HG02798 (cell line): ENCODE results near the gene ILRUN.
"Not testable (repeated sequence)": the region's sequence is repeated elsewhere in the genome, so short reads cannot be mapped to it uniquely, and the experiment has no call there.

Experiments used
- ATAC-seq: cut with Tn5 transposase; IDR thresholded peaks from one replicate; pipeline ENCODE4 v1.9.1; 2021; ENCODE audit warnings: mild to moderate bottlenecking; ENCODE audit not compliant: unreplicated experiment, poor library complexity

The ILRUN gene

DNA sequence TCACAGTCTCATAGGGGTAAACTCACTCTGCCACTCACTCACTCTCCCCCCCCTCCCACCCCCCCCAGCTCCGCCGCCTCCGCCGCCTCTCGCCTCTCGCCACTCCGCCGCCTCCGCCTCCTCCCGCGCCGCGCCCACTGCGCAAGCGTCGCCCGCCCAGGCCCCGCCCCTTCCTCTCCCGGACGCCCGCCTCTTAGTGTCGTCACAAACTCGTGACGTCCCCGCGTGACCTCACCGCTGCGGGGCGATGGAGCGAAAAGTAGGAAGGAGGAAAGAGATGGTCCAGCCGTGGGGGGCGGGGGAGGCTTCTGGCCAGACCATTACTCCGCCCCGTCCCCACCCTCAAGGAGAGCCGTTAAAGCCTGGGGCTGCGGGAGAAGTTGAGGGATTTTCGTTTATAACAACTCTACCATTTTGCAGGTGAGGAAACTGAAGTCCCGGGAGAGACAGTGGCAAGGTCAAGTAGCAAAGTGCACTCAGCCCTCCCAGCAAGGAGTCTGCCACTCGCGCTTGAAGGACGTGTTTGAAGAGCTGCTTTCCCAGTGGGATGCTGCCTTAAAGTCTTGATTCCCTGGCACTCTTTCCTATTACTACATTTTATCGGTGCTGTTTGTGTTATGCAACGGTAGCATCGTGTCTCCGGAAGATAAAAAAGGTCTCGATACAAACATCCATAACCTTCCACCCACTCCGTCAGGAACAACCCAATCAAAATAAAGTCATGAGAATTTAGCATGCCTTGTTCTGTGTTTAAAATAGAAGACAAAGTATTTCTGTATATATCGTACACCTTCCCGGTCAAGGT, at the start of gene ILRUN:
Gene ILRUN, minus strand, starts transcription at position 29 of the 805 bp plus-strand sequence. CDS start 164 bp downstream, outside the sequence.
- peak; percentile 88 for ATAC-seq

DNA sequence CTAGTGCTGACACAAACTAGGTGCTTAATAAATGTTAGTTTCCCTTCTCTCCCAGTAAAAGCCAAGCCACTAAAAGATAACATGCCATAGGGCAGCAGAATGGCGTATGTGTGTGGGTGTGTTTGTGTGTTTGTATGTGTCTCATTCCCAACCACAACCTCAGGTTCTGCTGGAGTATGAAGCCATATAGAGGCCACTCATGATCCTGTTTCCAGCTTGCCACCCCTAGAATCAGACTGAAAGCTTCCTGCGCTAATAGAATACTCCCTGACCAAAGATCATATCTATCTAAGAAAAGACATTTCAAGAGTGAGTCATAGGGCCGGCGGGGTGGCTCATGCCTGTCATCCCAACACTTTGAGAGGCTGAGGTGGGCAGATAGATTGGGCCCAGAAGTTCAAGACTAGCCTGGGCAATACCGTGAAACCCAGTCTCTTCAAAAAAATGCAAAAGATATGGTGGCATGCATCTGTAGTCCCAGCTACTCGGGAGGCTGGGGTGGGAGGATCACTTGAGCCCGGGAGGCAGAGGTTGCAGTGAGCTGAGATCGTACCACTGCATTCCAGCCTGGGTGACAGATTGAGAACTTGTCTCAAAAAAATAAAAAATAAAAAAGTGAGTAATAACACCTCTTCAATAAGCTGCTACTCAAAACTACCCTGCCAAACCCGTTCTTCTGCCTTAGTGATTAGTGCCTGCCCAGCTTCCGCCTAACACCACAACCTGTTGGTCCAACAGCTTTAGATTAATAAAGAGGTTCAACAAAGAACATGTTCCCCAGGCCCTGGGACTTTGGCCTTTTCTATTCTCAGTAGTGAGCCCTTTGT, 48.9 kb upstream of the ILRUN start:
- no peak for ATAC-seq

- ATAC-seq: not testable (repeated sequence)
Observed at GRCh38 chr6:34744294-34744647, 47.7 kb upstream of the ILRUN start.

DNA sequence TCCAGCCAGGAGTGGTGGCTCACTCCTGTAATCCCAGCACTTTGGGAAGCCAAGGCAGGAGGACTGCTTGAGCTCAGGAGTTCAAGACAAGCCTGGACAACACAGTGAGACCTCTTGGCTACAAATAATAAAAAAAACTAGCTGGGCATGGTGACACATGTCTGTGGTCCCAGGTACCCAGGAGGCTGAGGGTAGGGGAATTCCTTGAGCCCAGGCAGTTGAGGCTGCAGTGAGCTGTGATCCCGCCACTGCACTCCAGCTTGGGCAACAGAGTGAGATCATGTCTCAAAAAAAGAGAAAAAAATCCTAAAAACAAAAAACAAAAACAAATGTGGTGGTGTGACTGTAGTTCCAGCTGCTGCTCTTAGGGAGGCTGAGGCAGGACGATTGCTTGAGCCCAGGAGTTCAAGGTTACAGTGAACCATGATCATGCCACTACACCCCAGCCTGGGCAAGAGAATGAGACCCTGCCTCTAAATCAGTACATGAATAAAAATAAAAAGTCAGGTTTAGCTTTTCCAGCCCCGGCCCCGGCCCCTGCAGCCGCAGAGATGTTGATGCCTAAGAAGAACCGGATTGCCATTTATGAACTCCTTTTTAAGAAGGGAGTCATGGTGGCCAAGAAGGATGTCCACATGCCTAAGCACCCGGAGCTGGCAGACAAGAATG, 47.2 kb upstream of the ILRUN start:
- no peak for ATAC-seq

- no peak for ATAC-seq
Observed at GRCh38 chr6:34742094-34742493, 45.5 kb upstream of the ILRUN start.

- no peak for ATAC-seq
Observed at GRCh38 chr6:34736823-34737222, 40.3 kb upstream of the ILRUN start.

DNA sequence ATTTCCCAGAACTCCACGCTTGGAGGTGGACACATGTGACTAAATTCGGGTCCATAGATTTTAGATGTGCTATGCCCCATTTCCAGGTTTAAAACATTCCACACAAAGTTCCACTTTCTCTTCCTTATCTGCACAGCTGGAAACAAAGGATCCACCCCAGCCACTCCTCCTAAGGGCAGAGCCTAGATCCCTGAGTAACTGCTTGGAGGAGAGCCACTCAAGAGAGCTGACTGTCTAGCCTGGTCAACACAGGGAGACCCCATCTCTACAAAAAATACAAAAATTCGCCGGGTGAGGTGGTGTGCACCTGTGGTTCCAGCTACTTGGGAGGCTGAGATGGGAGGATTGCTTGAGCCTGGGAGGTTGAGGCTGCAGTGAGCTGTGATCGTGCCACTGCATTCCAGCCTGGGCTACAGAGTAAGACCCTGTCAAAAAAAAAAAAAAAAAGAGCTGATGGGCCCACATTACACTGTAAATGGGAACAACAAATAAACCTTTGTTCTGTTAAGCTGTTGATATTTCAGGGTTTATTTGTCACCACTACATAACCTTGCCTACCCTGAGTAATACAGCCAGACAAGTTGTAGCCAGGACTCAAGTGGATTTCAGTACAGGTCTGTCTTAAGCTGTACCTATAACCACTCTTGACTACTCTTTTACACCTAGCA, 35.0 kb upstream of the ILRUN start:
- no peak for ATAC-seq

- ATAC-seq: no peak
Observed at GRCh38 chr6:34729631-34730470, 33.3 kb upstream of the ILRUN start.

DNA sequence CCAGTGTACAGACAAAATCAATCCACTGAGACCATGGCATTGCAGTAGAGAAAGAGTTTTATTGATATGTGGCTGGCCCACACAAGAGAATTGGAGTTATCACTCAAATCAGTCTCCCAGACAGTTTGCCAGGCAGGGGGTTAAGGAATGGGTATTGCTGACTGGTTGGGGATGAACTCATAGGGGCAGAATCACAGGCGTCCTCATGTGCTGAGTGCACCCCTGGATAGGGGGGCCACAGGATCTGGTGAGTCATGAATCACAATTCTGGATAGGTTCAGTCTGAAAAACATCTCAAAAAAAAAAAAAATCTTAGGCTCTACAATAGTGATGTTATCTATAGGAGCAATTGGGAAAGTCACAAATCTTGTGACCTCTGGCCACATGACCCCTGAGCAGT, 29.5 kb upstream of the ILRUN start:
- no peak for ATAC-seq

- no peak for ATAC-seq
Observed at GRCh38 chr6:34723203-34723602, 26.6 kb upstream of the ILRUN start.

DNA sequence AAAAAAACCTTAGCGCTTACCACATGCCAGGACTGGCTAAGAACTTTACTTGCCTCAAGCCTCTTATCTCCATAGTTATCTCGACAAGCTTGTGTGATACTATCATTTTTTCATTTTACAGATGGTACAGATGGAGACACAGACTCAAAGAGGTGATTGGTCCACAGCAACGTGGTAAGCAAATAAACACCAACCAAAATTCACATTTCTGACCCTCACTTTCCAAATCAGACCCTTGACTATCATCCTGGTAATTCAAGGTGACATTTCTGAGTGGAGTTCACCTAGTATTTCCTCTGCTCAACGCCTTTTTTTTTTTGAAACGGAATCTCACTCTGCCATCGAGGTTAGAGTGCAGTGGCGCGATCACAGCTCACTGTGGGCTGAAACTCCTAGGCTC, 25.9 kb upstream of the ILRUN start:
- ATAC-seq: no peak

DNA sequence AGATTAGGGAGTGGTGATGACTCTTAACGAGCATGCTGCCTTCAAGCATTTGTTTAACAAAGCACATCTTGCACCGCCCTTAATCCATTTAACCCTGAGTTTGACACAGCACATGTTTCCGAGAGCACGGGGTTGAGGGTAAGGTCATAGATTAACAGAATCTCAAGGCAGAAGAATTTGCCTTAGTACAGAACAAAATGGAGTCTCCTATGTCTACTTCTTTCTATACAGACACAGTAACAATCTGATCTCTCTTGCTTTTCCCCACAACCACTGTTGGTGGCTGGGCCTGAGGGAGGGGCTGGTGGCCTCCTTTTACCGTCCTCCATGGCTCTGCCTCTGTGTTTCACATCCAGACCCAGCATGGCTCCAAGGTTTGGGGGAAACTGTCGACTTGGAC, 23.6 kb upstream of the ILRUN start:
- not testable (repeated sequence) for ATAC-seq

GRCh38 chr6:34719646-34720045, 23.1 kb upstream of the ILRUN start:
- not testable (repeated sequence) for ATAC-seq

DNA sequence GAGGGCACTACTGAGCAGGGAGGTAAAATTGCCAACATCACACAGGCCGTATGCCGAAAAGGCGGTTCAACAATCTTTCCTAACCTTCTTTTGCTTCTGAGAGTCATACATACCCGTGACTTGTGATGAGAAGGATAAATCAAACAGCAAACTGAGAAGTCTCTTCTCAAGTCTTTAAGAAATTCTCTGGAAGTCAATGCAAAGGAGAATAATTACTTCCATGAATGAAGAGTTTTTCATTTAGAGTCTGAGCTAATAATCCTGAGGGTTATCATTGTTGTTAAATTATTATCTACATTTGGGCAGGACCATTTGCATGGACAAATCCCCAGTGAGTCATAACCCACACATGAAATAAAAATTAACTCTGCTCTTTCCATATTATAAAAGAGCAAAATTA, 22.4 kb upstream of the ILRUN start:
- no peak for ATAC-seq

GRCh38 chr6:34717466-34717865, 20.9 kb upstream of the ILRUN start:
- no peak for ATAC-seq

DNA sequence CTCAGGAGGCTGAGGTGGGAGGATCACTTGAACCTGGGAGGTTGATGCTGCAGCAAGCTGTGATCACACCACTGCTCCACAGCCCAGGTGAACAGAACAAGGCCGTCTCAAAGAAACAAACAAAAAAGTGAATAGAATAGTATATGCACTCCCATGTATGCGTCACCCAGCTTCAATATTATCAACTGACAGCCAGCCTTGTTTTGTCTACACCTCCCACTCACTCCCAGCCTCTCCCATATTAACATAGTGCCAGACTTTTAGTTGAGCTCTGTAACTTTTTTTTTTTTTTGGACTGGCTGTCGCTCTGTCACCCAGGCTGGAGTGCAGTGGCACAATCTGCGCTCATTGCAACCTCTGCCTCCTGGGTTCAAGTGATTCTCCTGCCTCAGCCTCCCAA, 18.1 kb upstream of the ILRUN start:
- ATAC-seq: no peak

DNA sequence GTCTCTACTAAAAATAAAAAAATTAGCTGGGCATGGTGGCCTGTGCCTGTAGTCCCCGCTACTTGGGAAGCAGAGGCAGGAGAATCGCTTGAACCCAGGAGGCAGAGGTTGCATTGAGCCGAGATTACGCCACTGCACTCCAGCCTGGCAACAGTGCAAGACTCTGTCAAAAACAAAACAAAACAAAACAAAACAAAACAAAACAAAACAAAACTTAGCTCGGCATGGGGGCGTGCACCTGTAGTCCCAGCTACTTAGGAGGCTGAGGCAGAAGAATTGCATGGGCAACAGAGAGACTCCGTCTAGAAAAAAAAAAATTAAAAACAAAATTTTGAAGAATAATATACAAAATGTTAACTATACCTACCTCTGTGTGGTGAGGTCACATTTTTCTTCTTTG, 16.3 kb upstream of the ILRUN start:
- ATAC-seq: not testable (repeated sequence)

GRCh38 chr6:34709386-34709785, 12.8 kb upstream of the ILRUN start:
- ATAC-seq: no peak

DNA sequence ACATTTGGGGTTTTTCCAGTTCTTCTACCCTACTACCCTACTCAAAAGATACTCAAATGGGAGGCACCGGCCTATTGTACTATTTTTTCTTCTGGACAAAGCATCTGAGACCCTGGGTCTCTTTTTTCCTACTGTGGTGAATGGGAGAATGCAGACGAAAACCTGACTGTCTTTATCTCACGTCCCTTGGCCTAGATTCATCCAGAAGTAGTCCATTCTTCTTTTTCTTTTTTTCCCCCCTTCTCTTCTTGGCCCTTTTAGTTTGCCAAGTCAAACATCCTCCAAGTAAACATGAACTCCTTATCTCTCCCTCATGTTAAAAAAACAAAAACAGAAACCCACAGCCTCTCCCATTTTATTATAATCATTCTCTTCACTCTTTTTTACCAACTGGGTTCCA, 8.7 kb upstream of the ILRUN start:
- no peak for ATAC-seq

GRCh38 chr6:34701199-34701598, 4.6 kb upstream of the ILRUN start:
- no peak for ATAC-seq
